NCI-H69 (cell line): ENCODE results near the gene SPN.
"Not testable (repeated sequence)": the region's sequence is repeated elsewhere in the genome, so short reads cannot be mapped to it uniquely, and the experiment has no call there.

Experiments
- DNase-seq: peaks from one replicate; lab custom pipeline; 2025; lab: John Stamatoyannopoulos, UW

SPN gene

GRCh38 chr16:29701214-29701555 lies 38.1 kb downstream of the SPN start:
- DNase-seq = no peak

- peak; percentile 94 for DNase-seq
These were observed 39.2 kb downstream of the SPN start for GRCh38 chr16:29702269-29702668.

GRCh38 chr16:29705030-29705429 lies 42.0 kb downstream of the SPN start:
- DNase-seq = no peak

- DNase-seq = not testable (repeated sequence)
These were observed 44.1 kb downstream of the SPN start for GRCh38 chr16:29707160-29707559.

- DNase-seq = no peak
These were observed 46.0 kb downstream of the SPN start for GRCh38 chr16:29708917-29709600.

- not testable (repeated sequence) for DNase-seq
These were observed 46.6 kb downstream of the SPN start for GRCh38 chr16:29709657-29710056.

- DNase-seq = peak; percentile 48
These were observed 47.5 kb downstream of the SPN start for GRCh38 chr16:29710227-29711219.

- DNase-seq = peak; percentile 30
These were observed 49.8 kb downstream of the SPN start for GRCh38 chr16:29712809-29713208.

- DNase-seq = peak; percentile 29
These were observed 51.3 kb downstream of the SPN start for GRCh38 chr16:29714396-29714795.

- peak; percentile 79 for DNase-seq
These were observed 51.9 kb downstream of the SPN start for GRCh38 chr16:29714972-29715371.

GRCh38 chr16:29717113-29717512 lies 54.1 kb downstream of the SPN start:
- DNase-seq = no peak

GRCh38 chr16:29719063-29719462 lies 56.0 kb downstream of the SPN start:
- DNase-seq = no peak
